NCI-H1417 (cell line): Measurements from ENCODE around the gene TPP2.

Experiments used
- DNase-seq, 3 experiments: peaks; one replicate each; lab custom pipeline; 2025; lab: John Stamatoyannopoulos, UW

TPP2 gene

DNA sequence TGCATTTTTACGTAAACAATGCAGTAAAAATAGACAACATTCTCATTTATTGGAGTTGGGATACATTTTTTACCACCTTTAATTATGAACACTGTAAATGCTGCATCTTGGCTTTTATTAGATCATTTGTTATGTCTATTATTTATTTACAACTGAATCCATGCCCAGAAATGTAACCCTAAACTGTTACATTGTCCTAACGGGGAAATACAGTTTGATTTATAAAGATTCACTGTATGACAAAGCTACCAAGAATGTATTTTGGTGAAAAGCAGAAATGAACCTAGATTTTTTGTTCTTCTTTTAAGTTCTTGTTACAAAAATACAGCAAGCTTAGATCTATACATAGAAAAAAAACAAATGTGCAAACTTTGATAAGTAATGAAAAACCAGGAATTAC, 97.0 kb downstream of the TPP2 start:
- DNase-seq: no peak

DNA sequence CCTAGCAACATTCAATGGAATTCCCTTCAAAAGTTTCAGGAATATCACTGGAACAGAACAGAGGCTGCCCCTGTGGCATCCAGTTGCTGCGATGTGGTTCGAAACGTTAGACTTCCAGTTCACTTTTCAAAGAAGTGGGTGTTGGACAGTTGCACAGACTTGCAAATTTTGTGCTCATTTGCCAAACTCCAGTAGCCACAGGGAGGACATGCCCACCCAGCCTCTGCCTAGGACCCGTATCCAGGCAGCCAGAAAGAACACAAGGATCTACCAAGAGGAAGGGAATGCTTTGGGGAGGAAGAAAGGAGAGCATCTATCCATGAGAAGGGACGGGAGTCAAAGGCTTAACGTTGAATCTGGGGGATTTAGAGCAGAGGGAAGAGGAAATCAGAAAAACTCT, 98.2 kb downstream of the TPP2 start, which contains the start of gene METTL21C:
METTL21C (minus strand) TSS at position 108 of the 400 bp plus-strand sequence. CDS start 546 bp downstream, outside the sequence.
- no peak for DNase-seq

GRCh38 chr13:102696465-102696864, 99.7 kb downstream of the TPP2 start:
- no peak for DNase-seq

GRCh38 chr13:102697264-102697663, 100.5 kb downstream of the TPP2 start:
- DNase-seq: no peak

GRCh38 chr13:102697929-102698648, 101.3 kb downstream of the TPP2 start:
- DNase-seq: peak in 2 of 3 experiments; percentile 13 to 46

DNA sequence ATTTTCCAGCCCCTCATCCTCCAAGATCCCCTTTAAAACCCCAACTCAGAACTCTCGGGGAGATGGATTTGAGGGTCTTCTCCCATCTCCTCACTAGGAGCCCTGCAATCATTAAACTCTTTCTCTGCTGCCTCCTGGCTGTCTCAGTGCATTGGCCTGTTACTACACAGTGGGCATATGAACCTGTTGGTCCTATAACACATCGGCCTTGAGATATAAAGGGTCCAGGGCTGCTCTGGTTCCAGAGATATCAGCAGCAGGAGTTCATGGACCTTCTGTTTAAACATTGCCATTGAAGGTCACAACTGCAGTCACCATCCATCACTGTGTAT, 101.8 kb downstream of the TPP2 start:
- DNase-seq: no peak

DNA sequence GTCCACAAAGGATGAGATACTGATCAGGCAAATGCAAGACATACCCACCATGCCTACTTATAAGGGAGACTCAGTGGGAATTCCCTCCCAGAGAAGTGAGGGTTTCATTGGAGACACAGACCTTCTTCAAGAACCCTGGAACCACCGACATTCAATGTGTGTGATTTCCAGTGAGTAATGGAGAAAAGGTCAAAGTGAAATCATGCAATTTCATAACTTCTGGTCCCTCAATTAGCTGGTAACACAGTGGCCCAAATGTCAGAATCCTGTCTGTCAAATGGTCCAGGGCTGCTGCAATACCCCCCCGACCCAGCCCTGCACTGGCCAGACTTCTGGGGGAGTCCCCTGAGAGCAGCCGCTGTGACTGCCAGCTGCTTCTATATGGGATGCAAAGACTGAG, 102.7 kb downstream of the TPP2 start:
- DNase-seq: peak; percentile 19 to 47 (median 39)

DNA sequence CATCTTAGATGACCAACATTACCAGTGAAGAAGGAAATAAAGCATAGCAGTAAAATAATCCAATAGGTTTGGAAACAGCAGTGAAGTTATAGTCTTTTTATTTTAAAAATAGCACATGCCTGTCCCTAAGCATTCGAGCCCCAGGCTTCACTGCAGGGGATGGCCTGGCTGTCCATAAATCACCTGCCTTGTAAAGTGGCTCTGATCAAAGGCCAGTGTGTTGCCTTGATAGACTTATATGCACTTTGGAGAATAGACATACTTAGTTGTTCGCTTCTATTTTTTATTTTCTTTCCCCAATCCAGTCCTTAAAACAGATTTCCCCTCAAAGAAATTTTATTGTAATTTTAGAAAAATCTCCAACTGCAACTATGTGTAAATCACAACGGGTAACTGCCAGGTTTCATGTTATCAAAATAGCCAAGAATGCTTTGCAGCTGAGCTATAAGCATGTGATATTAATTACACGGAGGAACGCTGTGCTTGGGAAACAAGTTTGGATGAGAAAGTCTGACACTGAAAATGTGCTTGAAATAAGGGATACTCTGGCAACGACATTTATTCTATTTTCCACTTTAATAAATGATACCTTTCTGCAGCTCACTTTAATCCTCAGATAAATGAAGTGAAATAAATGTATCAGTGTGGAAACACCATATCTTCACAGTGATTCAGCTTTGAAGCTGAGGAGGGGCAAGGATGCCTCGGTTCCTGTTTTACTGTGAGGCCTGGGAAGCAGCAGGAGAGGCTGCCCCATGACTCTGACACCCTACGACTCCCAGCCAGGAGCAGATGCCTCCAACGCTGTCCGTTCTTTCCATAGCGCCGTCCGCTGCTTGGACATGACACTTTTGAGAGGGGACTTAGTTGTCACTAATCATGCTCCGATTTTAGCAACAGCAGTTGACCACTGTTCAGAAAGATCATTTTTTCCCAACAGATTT, 103.6 kb downstream of the TPP2 start:
- DNase-seq: peak in 2 of 3 experiments; percentile 42 to 79

DNA sequence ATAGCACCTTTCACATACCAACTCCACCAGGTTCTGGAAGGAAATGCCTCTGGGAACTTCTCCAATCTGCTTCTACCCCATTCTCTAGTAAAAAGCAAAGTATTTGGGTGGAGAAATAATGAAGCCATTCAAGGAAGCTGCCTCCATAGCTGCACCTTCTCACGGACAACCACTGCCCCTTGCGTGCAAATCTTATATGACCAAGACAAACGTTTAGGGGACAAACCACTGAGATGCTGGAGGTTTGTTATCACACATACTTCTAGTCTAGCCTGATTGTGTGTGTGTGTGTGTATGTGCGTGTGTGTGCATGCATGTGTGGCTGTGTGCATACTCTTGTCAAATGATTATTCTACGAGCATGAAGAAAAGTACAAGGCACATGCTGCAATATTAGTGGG, 104.5 kb downstream of the TPP2 start:
- DNase-seq: no peak

- DNase-seq: no peak
Observed at GRCh38 chr13:102702965-102703725, 106.4 kb downstream of the TPP2 start.

- no peak for DNase-seq
Observed at GRCh38 chr13:102703726-102704035, 106.9 kb downstream of the TPP2 start.

DNA sequence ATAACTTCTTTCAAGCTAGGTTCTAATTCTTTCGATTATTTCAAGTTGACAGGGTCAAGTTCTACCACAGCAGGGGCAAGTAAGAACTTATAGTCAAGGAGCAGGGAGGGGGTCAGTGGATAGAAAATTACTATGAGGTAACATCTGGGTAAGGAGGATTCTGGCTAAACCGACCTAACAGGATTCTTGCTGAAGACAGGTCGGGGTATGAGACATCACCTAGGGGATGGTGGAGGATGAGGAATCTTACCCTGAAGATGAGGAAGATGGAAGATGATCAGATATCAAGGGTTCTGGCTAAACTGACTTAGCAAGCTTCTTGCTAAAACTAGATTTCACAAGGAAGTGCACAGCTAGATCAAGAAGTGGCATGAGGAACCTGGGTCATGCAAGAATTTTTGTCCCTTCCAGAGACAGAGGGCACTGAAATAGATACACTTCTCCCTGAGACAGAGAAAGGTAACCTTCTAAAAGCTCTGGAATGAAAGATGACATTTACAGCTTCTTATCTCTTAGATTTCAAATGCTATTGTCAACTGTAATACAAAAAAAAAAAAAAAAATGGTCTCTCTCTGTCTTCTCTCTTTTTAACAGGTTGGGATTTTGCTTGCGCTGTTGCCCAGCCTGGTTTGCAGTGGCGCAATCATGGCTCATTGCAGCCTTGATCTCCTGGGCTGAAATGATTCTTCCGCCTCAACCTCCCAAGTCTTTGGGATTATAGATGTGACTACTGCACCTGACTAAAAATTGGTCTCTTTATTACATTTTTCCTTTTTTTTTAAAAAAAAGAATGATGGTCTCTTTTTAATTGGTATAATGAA, 107.7 kb downstream of the TPP2 start:
- no peak for DNase-seq

GRCh38 chr13:102707467-102707866, 110.7 kb downstream of the TPP2 start:
- DNase-seq: peak in 2 of 3 experiments; percentile 51 to 89

DNA sequence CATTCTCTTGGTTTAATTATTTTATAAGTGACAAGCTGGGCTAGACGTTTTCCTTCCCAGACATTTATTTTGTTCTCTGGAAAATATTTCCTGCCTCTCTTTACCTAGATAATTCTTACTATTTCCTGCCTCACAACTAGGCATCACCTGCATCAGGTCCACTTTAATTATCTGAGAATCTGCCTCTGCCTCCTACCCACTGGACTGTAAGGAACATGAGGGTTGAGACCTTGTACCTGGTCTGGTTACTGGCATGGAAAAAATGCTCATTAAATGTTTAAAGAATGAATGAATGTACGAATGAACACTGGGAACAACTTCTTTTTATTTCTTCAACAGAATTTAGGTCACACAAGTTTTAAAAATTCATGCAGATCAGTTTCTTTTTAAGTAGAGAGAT, 111.4 kb downstream of the TPP2 start:
- DNase-seq: no peak

DNA sequence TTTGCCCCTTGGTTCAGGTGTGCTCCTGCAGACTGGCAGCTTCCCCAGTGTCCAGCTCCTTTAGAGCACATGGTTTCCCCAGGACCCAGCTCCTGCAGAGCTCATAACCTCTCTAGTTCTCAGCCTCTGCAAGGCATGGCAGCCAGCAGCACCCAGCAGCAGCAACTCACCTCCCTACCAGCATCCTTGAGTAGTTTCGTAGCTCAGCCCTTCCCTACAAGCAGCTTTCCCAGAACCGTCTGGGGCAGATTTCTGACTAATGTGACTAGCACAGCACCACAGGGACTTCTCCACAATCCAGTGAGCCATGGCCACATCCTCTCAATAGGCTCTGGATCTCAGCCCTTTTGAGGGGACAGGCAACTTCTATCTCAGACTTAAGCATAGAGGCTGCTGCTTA, 112.2 kb downstream of the TPP2 start:
- DNase-seq: no peak

DNA sequence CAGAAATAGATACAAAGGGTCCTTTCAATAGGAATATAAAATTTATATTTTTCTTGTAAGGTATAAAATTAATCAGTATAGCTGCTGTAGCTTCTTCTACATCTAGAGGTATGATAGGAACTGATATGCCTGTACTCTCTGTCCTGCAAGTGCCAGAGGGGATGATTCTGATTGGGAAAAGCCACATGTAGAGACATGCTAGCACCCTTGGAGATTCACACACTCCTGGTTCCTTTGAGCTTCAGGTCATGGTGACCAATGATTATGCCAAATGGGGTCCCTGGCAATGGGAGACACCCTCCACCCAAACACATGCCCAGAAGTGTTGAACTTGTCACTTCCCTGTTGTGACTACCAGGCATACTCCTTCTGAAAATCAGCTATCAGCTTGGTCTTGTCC, 112.8 kb downstream of the TPP2 start:
- DNase-seq: no peak

DNA sequence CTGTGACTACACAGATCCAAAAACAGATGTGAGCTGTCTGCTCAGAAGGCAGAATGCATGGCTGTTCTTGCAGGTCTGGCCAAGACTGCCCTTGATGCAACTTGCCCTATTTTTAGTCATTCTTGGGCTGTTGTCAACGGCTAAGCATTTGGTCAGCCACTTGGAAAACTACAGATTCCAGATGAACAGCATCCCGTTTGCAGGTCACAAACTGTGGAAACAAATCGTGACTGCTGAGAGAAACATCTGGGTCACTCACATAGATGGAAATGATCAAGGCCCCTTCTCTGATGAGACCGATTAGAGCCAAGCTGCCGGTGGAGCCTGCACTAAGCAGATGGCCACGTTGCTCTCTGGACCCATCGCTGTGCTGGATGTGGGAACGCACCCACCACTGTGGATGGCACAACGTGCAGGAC, 113.5 kb downstream of the TPP2 start:
- DNase-seq: no peak

- DNase-seq: no peak
Observed at GRCh38 chr13:102715447-102715846, 118.7 kb downstream of the TPP2 start.

GRCh38 chr13:102718746-102719145, 122.0 kb downstream of the TPP2 start:
- DNase-seq: no peak

DNA sequence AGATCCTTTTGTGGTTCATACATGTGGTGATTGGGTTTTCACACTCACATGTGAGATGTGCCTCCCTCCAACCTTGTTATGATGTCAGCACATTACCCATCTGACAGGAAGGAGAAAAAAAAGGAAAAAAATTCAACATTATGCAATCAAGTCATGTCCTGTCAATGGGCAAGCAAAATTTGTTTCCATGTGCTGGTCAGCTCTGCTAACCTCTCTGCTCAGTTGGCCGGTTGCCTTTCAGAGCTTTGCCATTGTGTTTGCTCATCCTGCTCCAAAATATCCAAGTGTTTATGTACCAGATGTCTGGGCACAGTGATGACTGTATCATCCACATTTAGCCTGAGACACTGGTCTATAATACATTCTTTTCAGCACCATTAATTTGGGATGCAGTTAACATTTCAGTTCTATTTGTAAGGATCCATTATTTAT, 125.0 kb downstream of the TPP2 start:
- DNase-seq: no peak

GRCh38 chr13:102724923-102725322, 128.1 kb downstream of the TPP2 start:
- DNase-seq: peak; percentile 17 to 83 (median 72)

- DNase-seq: peak in 1 of 3 experiments; percentile 31
Observed at GRCh38 chr13:102726430-102726829, 129.6 kb downstream of the TPP2 start.
